ENCODE measurements around the gene C4BPA.
A peak's percentile ranks its signal among the peaks of the same experiment; 100 is the strongest.

C4BPA gene

DNA sequence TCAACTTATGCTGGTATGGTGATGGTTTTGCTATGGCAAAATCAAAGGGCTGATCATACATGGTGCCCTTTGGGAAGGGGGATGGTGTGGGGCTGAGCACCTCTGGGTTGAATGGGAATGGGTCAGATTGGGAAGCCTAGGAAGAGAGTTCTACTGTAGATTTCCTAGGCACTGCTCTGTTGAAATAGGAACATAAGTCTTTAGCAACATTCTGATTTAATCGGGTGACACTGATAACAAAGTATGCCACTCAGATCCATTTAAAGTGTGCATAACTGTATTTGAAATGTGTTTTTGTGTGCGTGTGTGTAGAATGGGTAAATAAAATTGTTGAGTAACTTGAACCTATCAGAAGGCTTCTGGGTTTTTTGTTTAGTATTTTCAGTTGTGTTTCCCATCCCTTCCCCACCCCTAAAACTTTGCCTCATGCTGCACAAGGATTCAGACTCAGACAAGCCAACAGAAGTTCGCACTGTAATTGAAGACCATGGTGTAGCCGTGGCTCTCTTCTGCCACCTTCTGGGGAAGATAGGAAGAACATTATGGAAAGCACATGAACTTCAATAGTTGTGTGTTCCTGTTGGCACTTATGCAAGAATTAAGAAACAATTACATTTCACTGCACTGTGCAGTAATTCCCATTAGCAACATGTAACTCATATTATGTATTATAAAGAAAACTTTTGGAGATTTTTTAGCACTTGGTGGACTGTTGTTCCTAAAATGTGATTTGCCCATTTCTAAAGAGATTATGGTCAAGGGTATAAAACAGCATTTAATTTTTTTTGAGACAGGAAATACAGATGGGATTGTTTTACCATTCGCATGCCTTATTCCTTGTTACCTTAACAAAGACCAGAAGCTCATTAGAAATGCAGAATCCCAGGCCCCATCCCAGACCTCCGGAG lies 26.3 kb upstream of the C4BPA start:
- DNase-seq, result peak; percentile 80

DNA sequence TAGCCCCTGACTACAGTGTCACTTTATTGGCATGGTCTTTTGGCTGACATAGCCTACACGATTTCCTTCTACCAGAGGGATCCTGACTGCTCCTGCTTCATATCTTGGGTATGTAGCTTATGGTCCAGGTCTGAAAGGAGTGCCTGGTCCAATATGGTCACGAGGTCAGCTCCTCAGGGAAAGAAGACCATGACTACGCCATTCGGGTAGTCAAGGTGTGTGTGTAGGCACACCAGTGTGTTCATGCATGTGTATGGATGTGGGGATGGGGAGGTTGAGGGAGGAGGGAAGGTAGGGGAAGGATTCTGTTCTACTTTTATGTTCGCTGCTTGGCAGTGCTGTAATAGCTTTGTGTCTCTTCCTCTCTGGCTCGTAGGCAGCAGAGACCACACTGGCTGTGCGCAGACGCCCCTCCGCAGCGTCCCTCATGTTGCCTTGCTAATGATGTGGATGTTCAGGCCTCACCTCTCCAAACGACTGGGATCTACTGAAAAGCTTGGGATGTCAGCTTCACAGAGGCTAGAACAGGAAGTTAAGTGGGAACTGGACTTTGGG lies 25.4 kb upstream of the C4BPA start:
- no peak for DNase-seq

DNA sequence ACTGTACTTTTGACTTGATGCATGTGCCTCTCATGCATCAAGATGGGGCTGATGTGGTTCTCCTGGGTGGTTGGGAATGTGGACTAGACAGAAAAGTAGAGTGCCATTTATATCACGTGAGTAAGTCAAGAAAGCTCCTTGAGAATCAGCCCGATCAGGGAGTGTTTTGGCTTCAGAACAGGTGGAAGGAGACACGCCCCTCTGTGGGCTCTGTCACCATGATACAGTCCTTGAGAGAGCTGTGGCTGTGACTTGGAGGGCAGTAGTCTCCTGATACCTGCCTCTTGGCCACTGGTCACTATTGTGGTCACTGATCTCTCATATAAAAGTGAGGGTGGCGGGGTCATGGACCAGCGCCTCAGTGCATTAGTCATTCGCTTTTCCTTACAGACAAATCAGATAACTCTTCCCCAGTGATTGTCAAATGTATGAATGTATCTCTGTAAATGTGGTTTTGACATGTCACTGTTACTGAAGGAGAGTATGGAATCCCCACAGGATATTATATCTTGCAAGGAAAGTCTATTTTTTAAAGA lies 24.3 kb upstream of the C4BPA start:
- DNase-seq, result no peak

DNA sequence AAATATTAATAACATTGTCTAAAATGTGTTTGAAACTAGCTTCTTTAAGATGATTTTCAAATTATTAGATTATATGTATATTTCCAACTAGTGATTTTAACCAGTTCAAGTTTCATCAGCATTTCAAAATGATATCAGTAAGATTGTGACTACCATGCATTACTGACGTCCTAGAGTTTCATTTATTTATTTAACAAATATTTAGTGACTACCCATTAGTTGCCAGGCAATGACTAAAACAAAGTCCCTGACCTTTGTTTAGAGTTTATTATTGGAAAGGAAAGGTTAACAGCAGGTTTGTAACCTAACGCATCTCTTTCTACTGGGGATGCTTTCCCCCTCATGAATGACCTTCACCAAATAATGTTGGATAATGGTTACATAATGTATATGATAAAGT lies 22.9 kb upstream of the C4BPA start:
- DNase-seq, result no peak

DNA sequence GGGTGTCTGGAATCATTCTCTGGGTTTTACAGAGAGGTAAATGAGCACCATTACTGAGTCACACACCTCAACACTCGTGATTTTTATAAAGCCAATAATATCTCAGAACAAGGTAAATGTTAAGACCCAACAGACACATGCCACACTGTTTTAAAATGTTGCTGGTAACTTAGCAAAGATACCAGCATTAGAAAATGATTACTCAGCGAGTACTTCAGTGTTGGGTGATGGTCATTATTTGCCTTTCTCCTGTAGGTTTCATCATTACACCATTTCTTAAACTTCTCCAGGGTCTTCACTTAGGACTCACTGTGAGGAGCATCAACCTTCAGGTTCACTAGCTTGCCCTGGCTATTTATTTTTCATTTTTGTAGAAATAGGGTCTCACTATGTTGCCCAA lies 22.2 kb upstream of the C4BPA start:
- no peak for DNase-seq

DNA sequence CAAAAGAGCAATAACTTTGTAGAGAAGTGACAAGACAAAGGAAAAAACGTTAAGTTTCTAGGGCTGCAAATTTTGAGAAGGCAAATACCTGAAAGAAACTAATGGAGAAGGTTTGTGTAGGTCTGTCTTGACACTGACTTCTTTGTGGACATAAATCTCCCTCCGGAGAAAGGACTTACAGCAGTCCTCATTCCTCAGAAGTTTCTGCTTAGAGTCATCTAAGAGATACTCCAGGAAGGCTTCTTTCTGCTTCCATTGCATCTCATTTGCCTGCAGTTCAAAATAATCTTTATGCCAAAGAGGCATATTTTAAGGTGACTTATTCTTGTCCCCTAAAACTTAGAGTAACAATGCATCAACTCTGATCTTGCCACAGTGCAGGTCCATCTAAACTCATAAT lies 19.8 kb upstream of the C4BPA start:
- no peak for DNase-seq

DNA sequence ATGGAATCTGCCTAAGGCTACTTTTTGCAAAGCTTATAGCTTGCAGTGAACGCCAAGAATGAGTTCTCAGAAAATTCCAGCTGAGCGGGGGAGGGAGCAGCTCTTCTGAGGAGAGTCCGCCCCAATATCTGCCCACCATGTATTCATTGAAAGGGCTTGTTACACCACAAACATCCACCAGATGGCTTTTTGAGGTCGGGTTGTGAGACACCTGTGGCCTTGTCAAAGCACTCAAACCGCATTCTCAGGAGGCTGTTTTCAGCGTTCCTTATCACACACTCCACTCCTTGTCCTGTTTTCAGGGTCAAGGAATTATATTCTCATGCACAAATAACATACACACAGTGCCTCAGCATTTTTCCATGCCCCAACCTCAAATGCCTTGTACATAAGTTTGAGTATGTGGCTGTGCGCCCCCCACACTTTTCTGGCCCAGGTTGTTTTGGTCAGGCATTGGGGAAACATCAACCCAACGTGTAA lies 19.3 kb upstream of the C4BPA start:
- peak; percentile 68 for DNase-seq

DNA sequence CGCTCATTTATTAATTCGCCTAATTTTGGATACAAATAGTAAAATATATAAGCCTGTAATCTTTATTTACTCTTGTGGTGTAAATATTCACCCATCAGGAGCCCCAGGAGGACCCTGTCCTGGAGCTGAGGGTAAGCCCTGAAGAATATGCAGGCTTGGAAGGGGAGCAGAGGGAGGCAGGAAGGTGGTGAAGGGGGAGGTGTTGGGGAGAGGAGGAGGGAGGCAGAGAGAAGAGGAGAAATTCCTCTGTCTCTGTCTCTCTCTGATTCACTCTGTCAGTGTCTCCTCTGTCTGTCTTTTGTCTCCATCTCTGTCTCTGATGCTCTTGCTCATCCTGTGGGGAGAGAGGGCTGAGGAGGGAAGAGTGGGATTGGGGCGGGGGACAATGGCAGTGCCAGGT lies 18.1 kb upstream of the C4BPA start:
- no peak for DNase-seq

DNA sequence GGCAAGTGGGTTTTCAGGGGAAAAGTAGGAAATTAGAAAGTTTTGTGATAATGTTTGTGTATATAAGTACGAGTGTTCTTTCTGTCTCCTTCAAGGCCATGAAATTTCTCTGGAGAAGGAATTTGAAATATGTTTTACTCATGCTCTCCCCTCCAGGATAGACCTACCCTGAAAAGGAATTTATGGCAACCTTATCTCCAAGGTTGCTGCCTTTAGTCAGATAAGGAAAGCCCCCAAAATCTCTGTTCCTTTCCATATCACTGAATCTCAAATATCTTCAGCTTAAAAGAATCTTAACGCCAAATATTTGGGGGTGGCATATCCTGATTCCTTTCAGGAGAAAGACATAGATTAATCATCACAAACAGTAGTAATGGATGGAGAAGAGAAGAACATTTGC lies 15.9 kb upstream of the C4BPA start:
- no peak for DNase-seq

DNA sequence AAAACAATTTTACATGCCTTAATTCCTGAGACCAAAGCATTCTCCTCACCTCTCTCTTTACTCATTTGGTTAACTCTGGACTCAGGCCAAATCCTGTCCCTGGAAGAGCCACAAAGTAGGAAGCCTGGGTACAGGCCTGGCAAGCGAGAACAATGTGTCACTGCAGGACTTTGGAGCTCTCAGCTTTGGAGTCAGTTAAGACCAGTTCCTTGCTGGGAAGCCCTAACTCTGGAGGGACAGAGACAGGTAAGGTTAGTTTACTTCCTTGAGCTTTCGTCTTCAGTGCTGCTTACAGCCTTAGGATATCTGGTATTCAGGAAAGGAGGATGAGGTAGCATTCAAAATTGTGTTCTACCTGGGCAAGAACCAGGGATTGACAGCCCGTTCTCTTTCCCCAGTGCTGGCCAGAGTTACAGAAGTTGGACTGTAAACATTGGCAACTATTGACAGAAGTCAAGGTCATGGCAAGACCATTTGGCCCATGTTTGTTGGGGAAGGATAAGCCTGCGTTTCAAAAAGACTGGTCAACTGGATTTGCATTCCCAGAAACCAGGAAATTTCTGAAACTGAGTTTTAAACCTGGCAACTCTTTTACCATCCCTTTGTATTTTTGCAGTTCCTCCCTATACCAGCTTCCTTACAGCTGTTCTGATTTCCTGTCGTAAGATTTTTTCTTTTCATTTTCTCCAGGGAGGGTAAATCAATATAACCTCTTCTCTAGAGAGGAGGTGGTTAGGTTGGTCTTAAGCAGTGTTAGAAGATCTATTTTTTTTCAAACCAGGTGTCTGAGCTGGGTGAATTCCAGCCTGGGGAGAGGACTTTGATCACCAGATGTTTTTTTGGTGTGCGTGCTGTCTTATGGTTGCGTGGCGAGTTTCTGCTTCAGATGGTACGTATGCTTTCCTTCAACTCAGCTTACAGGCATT lies 15.1 kb upstream of the C4BPA start, which contains the start of gene C4BPB:
Gene C4BPB, plus strand, starts transcription at position 160 of the 926 bp plus-strand sequence. Its CDS starts 672 bp downstream, at position 832.
- no peak for DNase-seq

DNA sequence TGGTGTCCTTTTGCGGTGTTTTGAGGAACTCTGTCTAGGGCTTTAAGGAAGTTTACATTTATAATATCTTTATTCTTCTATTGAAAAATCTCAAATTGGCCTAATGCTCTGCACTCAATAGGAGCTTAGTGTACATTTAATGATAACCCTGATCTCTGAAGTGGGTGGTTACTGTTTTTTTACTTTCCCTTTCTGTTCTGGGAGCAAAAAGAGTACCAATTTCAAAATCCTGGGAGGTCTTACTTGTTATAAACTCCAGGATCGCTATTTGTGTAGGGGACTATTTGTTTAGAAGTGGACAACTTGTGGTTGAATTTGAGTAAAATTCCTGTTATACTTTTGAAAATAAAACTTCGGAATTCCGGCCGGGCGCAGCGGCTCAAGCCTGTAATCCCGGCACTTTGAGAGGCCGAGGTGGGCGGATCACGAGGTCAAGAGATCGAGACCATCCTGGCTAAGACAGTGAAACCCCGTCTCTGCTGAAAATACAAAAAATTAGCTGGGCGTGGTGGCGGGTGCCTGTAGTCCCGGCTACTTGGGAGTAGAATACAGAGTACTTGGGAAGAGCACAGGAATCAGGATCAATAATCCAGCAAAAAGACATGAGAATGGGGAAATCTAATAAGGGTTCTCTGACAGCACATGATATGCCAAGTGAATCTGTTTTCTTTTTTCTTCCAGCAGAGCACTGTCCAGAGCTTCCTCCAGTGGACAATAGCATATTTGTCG lies 14.2 kb upstream of the C4BPA start:
- no peak for DNase-seq

DNA sequence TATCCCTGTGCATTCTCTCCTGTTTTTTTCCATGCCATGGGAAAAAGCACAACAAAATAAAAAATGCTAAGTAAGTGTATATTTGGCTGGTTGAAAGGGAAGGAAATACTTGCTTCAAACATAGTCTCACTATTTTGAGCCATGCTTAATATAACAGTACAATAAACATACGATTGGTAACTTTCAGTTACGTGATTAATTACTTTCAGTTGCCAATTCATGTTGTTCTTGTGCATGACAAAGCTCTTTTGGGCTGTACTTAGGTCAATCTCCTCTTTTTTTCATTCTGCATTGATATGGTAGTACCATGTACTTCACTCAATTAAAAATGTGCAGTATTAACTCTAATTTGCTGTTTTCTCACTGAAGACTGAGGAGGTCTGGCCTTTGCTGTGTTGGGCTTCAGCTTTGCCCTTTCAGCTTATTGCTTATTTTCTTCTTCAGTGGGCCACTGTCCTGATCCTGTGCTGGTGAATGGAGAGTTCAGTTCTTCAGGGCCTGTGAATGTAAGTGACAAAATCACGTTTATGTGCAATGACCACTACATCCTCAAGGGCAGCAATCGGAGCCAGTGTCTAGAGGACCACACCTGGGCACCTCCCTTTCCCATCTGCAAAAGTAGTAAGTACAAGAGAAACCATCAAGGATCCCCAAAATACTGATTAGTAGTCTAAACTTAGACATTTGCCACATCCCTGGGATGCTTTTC lies 12.7 kb upstream of the C4BPA start:
- DNase-seq, result no peak

DNA sequence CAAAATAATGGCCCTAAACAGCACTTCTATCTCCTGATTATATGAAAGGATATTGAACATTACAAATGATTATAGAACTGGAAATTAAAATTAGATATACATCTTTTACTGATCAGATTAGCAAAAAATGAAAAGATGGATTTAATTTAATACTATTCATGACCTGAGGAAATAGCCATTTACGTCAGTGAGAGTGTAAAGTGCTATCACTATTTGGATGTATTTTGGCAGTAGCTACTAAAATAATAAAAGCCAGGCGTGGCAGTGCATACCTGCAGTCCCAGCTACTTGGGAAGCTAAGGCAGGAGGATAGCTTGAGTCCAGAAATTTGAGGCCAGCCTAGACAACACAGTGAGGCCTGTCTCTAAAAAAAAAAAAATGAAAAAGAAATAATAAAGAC lies 10.1 kb upstream of the C4BPA start:
- DNase-seq, result no peak

DNA sequence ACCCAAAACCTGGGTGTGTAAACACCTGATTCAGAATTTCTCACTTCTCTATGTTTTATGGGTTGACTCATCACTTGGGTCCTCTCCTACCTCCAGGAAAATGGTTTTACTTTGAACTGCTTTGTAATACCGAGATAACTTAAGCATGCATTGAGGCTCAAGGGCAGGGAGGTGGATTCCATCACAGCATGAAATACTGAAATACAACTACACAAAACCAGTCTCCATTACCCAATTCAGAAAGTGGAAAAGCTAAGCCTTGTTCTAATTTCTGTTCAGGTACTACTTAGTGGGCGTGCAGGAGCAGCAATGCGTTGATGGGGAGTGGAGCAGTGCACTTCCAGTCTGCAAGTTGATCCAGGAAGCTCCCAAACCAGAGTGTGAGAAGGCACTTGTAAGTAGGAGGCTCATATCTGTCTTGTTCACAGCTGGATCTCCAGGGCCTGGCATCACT lies 6.1 kb upstream of the C4BPA start:
- no peak for DNase-seq

DNA sequence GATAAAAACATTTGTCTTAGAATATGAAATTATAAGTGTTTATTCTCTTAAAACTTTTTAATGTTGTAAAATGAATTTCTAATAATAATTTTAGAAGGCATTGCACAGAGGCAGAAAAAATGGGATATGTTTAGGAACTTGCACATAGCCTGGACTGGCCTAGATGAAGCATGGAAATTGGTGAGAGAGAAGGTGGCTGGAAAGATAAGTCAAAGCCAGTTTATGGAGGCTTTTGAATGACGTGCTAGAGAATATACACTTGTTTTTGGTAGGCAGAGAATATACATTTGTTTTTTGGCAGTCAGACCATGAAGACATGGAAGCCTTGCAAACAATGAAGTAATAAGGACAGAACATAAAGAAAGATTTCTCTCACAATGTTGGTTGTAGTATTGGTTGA lies 2.3 kb upstream of the C4BPA start:
- no peak for DNase-seq

DNA sequence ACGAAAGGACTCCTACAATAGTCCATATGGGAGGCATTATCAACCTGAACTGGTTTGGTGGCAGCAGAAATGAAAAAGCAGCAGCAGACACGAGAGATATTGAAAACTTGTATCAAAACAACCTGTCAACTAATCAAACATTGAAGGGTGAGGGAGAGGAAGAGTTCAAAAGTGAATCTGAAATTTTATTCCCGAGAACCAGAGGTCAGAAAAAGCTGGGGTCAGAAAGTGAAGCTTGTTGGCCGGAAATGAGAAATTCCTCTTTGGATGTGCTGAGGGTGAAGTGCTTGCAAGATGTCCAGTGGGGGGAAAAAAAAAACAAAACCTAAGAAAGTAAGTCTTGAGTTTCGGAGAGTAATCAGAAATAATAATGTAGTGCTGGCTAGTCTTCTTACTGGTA lies 1.9 kb upstream of the C4BPA start:
- DNase-seq, result no peak

DNA sequence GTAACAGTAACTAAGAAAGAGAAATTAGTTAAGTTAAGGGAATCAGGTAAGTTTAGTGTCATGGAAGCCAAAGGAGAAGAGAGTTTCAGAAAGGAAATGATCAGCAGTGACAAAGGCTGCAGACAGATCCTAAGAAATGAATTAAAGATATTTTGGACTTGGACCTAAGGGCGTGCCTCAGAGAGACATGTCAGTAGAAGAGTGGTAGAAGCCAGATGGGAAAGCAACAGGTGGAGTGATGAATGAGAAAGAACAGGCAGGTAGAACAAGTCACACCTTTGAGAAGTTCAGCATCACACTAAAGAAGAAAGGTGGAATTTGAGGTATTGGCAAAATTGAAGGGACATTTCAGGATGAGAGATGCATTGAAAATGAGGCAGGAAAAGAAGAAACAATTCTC lies 1.4 kb upstream of the C4BPA start:
- no peak for DNase-seq

DNA sequence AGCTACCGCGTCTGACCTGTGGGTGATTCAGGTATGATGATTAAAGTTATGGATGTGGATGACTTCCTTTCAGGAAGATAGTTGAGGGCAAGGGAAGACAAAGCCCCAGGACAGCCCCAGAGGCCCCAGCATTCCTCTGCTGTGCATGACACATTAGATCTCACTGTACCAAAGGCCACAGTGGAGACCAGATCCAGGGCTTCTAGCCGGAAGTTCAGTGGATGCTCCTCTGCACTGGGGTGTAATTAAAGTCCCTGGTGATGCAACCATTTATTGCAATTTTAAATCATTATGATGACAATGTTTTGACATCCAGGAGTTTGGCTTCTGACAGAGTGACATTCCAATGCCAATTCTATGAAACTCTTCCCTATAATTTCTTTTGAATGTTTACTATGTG lies 5.0 kb downstream of the C4BPA start:
- DNase-seq, result no peak

DNA sequence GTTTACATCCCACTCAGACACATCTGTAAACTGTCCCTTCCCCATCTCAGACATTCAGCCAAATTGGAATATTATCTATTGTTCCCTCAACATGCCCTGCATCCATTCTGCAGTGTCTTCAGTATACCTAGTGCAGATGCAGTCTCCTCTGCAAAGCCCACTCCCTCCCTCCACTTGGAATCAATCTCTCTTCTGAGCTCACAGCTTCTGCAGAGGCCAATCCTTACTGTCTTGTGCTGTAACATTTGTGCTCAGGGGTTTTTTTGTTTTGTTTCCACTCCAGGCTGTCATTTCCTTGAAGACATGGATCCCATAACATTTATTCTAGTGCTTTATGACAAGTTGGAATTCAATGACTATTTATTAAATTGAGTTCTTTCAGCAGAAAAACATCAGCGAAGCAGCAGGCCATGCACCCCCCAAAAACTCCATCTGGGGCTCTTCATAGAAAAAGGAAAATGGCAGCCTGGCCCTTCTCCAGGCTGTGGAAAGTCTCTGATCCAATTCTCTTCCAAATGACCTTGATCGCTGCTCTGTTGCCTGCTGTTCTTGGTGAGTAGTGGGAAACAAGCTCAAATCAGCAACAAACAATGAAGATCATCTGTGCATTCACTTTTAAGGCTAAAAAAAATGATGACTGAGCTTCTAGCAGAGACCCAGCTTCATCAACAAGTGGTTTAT lies 8.7 kb downstream of the C4BPA start:
- no peak for DNase-seq

DNA sequence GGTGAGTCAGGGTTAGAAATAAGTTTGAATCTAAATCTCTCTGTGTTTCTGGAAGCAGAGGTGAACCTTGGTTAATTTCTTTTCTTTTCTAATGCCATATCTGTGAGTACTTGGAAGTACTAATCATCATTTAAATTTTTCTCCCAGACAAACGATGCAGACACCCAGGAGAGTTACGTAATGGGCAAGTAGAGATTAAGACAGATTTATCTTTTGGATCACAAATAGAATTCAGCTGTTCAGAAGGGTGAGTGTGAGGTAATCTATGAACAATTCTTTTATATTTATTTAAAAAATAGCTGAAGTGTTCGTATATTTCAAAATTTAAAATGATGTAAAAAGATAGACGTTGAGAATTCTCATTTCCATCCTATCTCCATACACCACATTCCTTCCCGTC lies 11.2 kb downstream of the C4BPA start:
- DNase-seq, result no peak

DNA sequence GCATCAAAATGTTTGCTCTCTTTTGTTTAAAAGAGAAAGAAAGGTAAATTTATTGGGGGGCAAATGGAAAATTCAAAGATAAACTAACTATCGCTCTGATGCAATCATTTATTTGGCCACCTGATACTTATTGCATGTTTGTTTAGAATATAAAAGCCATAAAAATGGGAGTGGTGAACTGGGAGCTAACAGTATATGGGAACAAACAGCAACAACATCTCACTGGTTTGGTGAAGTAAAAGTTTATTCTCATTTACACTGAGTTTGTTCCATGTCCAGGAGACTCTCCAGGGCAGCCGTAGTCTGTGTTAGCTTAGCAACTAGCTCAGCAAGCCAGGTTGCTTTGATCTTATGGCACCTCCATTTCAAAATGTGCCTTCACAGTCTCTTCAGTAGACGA lies 20.4 kb downstream of the C4BPA start:
- DNase-seq, result no peak

Data from CD4-positive, alpha-beta T cell treated with Interleukin-4 for 4 hours (primary cell).